WTC11 (cell line): ENCODE data around the gene PRR13. TPM values are rescaled to one million over a fixed set of nuclear protein-coding genes. Genes with fewer than 3 reads are reported as not detected.

Source experiments
- ATAC-seq: fragments of 200-7000 bp; cut with Tn5 transposase; 2 replicates; pipeline ENCODE4 v1.10.0; 2021; ENCODE audit warnings: mild to moderate bottlenecking, moderate library complexity
- CTCF ChIA-PET: fragments of 300-600 bp; sonication (Branson Sonifier 250); formaldehyde crosslinking; loops from one replicate; lab custom pipeline; 2021; ENCODE audit warnings: antibody characterized with exemption; lab: Charles Lee
- POLR2A ChIA-PET: fragments of 350-600 bp; sonication (Branson Sonifier 250); formaldehyde crosslinking; loops from one replicate; lab custom pipeline; 2021; ENCODE audit warnings: antibody characterized with exemption; lab: Charles Lee
- DNase-seq: peaks from one replicate; pipeline ENCODE4 v3.0.0; 2021; ENCODE audit warnings: low spot score
- H3K27ac Mint-ChIP-seq: 2 replicates; pipeline ENCODE4 v1.8.0; 2021; ENCODE audit warnings: mixed read lengths
- H3K27me3 Mint-ChIP-seq: 2 replicates; pipeline ENCODE4 v1.8.0; 2021; ENCODE audit warnings: low read depth, mild to moderate bottlenecking, moderate library complexity, mixed read lengths
- H3K36me3 Mint-ChIP-seq: 2 replicates; pipeline ENCODE4 v1.8.0; 2021; ENCODE audit warnings: mixed read lengths
- H3K4me1 Mint-ChIP-seq: 2 replicates; pipeline ENCODE4 v1.8.0; 2022; ENCODE audit warnings: mixed read lengths
- H3K4me3 Mint-ChIP-seq: 2 replicates; pipeline ENCODE4 v1.8.0; 2021; ENCODE audit warnings: mild to moderate bottlenecking, moderate library complexity, mixed read lengths
- H3K9me3 Mint-ChIP-seq: 2 replicates; pipeline ENCODE4 v1.8.0; 2021; ENCODE audit warnings: mixed read lengths
- FOXP1 ChIP-seq: sonication (generic); formaldehyde crosslinking; IDR thresholded peaks from 2 replicates; pipeline ENCODE4 v1.8.0; 2022; ENCODE audit warnings: missing genetic modification reagents, mild to moderate bottlenecking, moderate library complexity, borderline replicate concordance
- KAT7 ChIP-seq: sonication (generic); formaldehyde crosslinking; IDR thresholded peaks from 2 replicates; pipeline ENCODE4 v1.8.1; 2023; ENCODE audit warnings: missing genetic modification reagents, mild to moderate bottlenecking, borderline replicate concordance
- NFE2L1 ChIP-seq: sonication (generic); formaldehyde crosslinking; IDR thresholded peaks from 2 replicates; pipeline ENCODE4 v1.8.1; 2023; ENCODE audit warnings: missing genetic modification reagents
- NFYB ChIP-seq: sonication (generic); formaldehyde crosslinking; conservative IDR thresholded peaks from 2 replicates; pipeline ENCODE4 v1.8.0; 2022; ENCODE audit warnings: low read depth, missing genetic modification reagents
- NR2C2 ChIP-seq: sonication (generic); formaldehyde crosslinking; IDR thresholded peaks from 2 replicates; pipeline ENCODE4 v1.8.0; 2022; ENCODE audit warnings: mild to moderate bottlenecking, missing genetic modification reagents
- NR3C1 ChIP-seq: sonication (generic); formaldehyde crosslinking; conservative IDR thresholded peaks from 2 replicates; pipeline ENCODE4 v1.8.1; 2023; ENCODE audit warnings: low read depth, mild to moderate bottlenecking, missing genetic modification reagents
- RELA ChIP-seq: sonication (generic); formaldehyde crosslinking; IDR thresholded peaks from 2 replicates; pipeline ENCODE4 v1.8.1; 2022; ENCODE audit warnings: missing genetic modification reagents, mild to moderate bottlenecking, borderline replicate concordance
- RORB ChIP-seq: fragments of 250-450 bp; sonication (Bioruptor Pico); IDR thresholded peaks from 2 replicates; pipeline ENCODE4 v1.9.0; 2021; ENCODE audit warnings: mild to moderate bottlenecking
- TEAD1 ChIP-seq: sonication (generic); formaldehyde crosslinking; IDR thresholded peaks from 2 replicates; pipeline ENCODE4 v1.8.0; 2022; ENCODE audit warnings: mild to moderate bottlenecking, missing genetic modification reagents
- ZBTB21 ChIP-seq: sonication (generic); formaldehyde crosslinking; IDR thresholded peaks from 2 replicates; pipeline ENCODE4 v1.8.1; 2023; ENCODE audit warnings: mild to moderate bottlenecking, missing genetic modification reagents, borderline replicate concordance
- ZNF317 ChIP-seq: sonication (generic); formaldehyde crosslinking; IDR thresholded peaks from 2 replicates; pipeline ENCODE4 v1.8.1; 2023; ENCODE audit warnings: low read depth, mild to moderate bottlenecking, moderate library complexity, missing genetic modification reagents, borderline replicate concordance
- total RNA-seq: library from RNA; stranded (reverse); gene quantifications from 3 replicates; pipeline ENCODE4 v1.2.3, GENCODE V29; 2021
- TF ChIP-seq, protein P1 (sequence below): sonication (generic); formaldehyde crosslinking; IDR thresholded peaks from 2 replicates; pipeline ENCODE4 v1.8.0; 2022; ENCODE audit warnings: mild to moderate bottlenecking, missing genetic modification reagents
- TF ChIP-seq, protein P2 (sequence below): sonication (generic); formaldehyde crosslinking; conservative IDR thresholded peaks from 2 replicates; pipeline ENCODE4 v1.8.1; 2022; ENCODE audit warnings: mild to moderate bottlenecking, missing genetic modification reagents
- TF ChIP-seq, protein P3 (sequence below): fragments of 250-450 bp; sonication (Bioruptor Pico); conservative IDR thresholded peaks from 2 replicates; pipeline ENCODE4 v1.9.0; 2021; ENCODE audit warnings: mild to moderate bottlenecking
- TF ChIP-seq, protein P4 (sequence below): sonication (generic); formaldehyde crosslinking; IDR thresholded peaks from 2 replicates; pipeline ENCODE4 v1.8.1; 2022; ENCODE audit warnings: missing genetic modification reagents, borderline replicate concordance
- TF ChIP-seq, protein P5 (sequence below): sonication (generic); formaldehyde crosslinking; IDR thresholded peaks from 2 replicates; pipeline ENCODE4 v1.8.0; 2023; ENCODE audit warnings: mild to moderate bottlenecking, missing genetic modification reagents
- TF ChIP-seq, protein P6 (sequence below): sonication (generic); formaldehyde crosslinking; IDR thresholded peaks from 2 replicates; pipeline ENCODE4 v1.8.0; 2022; ENCODE audit warnings: mild to moderate bottlenecking, missing genetic modification reagents

PRR13 gene
- total RNA-seq, 1 experiment from 2014 or later = 187 TPM

DNA sequence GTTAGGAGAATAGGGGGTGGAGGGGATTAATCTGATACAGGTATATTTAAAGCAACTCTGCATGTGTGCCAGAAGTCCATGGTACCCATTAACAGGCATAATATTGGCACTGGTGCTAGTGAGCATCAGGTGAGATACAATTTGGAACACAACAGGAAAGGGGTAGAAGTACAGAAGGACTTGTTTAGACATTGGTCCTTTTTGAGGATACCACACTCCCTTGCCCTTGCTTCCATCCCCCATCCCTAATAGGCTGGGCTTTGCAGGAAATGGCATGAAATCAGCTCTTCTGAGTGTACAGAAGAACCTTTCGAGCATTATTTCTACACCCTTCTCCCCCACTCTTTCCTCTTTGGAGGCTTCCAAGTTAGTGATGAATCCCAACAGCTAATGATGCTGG lies 26.7 kb downstream of the PRR13 start:
- Mint-ChIP-seq H3K4me1 (peaks cover 13% of the 10 kb centered on the region), H3K36me3 (peaks cover 92% of the 10 kb centered on the region)
- ATAC-seq = no peak
- no peak for TF ChIP-seq ZNF317 (CRISPR knock-in tag)
- TF ChIP-seq RORB (CRISPR knock-in tag) = no peak
- no peak for TF ChIP-seq TEAD1 (CRISPR knock-in tag)
- TF ChIP-seq, protein P1, sequence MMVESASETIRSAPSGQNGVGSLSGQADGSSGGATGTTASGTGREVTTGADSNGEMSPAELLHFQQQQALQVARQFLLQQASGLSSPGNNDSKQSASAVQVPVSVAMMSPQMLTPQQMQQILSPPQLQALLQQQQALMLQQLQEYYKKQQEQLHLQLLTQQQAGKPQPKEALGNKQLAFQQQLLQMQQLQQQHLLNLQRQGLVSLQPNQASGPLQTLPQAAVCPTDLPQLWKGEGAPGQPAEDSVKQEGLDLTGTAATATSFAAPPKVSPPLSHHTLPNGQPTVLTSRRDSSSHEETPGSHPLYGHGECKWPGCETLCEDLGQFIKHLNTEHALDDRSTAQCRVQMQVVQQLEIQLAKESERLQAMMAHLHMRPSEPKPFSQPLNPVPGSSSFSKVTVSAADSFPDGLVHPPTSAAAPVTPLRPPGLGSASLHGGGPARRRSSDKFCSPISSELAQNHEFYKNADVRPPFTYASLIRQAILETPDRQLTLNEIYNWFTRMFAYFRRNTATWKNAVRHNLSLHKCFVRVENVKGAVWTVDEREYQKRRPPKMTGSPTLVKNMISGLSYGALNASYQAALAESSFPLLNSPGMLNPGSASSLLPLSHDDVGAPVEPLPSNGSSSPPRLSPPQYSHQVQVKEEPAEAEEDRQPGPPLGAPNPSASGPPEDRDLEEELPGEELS (CRISPR knock-in tag) = no peak
- no peak for TF ChIP-seq KAT7 (CRISPR knock-in tag)
- TF ChIP-seq, protein P2, sequence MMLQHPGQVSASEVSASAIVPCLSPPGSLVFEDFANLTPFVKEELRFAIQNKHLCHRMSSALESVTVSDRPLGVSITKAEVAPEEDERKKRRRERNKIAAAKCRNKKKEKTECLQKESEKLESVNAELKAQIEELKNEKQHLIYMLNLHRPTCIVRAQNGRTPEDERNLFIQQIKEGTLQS (CRISPR knock-in tag) = no peak
- TF ChIP-seq ZBTB21 = no peak
- TF ChIP-seq FOXP1 (CRISPR knock-in tag) = no peak
- TF ChIP-seq, all 79 proteins: peak for 0
- no peak for DNase-seq
- Mint-ChIP-seq H3K27me3 (no peaks in the 10 kb centered on the region), H3K27ac (no peak overlapping the region; the same call in 1 of the 2 replicates), H3K4me3 (no peak overlapping the region), H3K9me3 (no peaks in the 10 kb centered on the region)
- ChIA-PET POLR2A (interaction anchor here (0.7 kb wide), 1 partner anchor 23 kb away, joined by 3 read pairs; no protein-coding TSS in a partner anchor), CTCF (interaction anchor here (0.7 to 1.7 kb wide), 2 partner anchors 8 to 583 kb away, joined by 3 to 5 read pairs; no protein-coding TSS in a partner anchor)

DNA sequence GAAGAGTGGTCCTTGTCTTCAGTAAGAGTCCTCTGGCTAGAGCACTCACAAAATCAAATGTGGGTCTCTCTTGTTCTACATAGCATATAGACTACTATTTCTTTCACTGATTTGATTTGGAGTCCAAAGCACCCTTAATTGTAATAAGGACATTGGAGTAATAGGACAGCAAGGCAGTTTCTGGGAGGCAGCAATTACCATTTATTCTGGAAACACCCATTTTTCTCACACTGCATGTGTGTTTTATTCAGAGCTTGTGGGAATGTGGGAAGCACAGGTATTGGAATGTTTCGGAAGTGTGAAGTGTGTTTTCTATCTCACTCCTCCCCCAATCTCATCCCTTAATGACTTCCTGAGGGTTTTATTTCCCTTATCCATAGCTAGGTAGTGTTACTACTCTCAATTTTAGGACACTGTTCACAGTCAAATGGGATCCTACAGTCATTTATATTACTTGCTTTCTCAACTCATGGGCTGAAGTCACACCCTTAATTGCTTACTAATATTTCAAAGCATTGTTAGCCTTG lies 30.6 kb downstream of the PRR13 start:
- H3K27ac Mint-ChIP-seq = peak overlapping the region; percentile 52
- DNase-seq (no peak), ATAC-seq (no peak)
- ChIA-PET POLR2A (interaction anchor here (0.6 kb wide), 2 partner anchors 15 to 16 kb away, joined by 3 read pairs; no protein-coding TSS in a partner anchor), CTCF (interaction anchor here (0.9 kb wide), 1 partner anchor 9 kb away, joined by 3 read pairs; no protein-coding TSS in a partner anchor)
- H3K9me3 Mint-ChIP-seq = no peaks in the 10 kb centered on the region
- H3K4me1 Mint-ChIP-seq = peaks cover 37% of the 10 kb centered on the region
- H3K27me3 Mint-ChIP-seq = no peaks in the 10 kb centered on the region
- TF ChIP-seq, protein P3, sequence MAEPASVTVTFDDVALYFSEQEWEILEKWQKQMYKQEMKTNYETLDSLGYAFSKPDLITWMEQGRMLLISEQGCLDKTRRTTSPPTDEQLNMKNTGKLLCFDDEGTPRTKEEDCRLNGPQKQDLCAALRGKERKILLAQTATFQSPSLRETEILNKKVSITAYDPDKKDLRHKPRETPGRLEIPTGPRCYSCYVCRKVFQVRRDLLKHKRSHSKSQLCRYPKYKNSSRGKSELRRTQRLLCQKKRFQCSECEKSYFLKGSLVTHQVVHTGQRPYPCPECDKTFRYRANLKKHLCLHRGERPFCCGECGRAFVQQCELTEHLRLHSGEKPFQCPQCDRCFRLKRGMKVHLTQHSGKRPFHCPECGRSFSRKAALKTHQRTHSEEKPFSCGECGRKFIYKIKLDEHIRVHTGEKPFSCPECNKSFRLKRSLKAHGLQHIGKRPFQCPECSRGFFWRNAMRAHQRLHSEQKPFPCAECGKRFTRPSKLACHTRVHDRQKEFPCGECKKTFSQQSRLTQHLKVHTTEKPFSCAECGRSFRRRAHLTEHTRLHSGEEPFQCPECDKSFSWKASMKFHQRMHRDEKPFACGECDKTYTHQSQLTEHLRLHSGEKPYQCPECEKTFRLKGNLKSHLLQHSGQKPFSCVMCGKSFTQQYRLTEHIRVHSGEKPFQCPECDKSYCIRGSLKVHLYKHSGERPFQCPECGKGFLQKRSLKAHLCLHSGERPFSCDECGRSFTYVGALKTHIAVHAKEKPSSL (CRISPR knock-in tag) = 0 out of 2 replicates have a peak, but pooled peaks have one; percentile 41
- TF ChIP-seq NFYB (CRISPR knock-in tag) = no peak
- no peak overlapping the region for H3K4me3 Mint-ChIP-seq
- peaks cover 94% of the 10 kb centered on the region for H3K36me3 Mint-ChIP-seq

DNA sequence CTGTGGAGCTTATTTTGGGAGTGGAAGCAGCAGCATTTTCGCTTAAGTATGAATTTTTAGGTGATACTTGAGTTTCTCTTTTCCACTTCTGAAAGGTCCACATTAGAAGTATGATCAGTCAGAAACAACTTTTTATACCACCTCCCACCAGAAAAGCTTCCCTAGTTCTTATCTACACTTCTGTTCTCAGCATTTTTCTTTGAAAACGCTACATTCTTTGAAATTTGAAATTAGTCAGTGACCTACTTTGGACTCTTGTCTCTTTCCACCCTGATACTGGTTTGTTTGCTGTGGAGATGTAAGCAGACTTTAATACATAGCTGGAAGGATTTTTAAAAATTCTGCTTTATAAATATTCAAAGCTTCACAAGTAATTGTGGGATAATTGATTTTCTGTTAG lies 32.5 kb downstream of the PRR13 start:
- Mint-ChIP-seq H3K27me3 (no peaks in the 10 kb centered on the region), H3K27ac (peak overlapping the region; percentile 22), H3K9me3 (no peaks in the 10 kb centered on the region), H3K36me3 (peaks cover 89% of the 10 kb centered on the region), H3K4me1 (peaks cover 38% of the 10 kb centered on the region), H3K4me3 (no peak overlapping the region)
- ATAC-seq (no peak), DNase-seq (no peak)
- CTCF ChIA-PET = interaction anchor here (1.1 to 2.0 kb wide), 3 partner anchors 8 to 34 kb away, joined by 3 to 8 read pairs (median 7); partner anchors contain the start of gene TARBP2
- POLR2A ChIA-PET = interaction anchor here (1.4 kb wide), 1 partner anchor 15 kb away, joined by 4 read pairs; no protein-coding TSS in a partner anchor
- TF ChIP-seq NR3C1 (CRISPR knock-in tag) = no peak
- TF ChIP-seq, protein P4, sequence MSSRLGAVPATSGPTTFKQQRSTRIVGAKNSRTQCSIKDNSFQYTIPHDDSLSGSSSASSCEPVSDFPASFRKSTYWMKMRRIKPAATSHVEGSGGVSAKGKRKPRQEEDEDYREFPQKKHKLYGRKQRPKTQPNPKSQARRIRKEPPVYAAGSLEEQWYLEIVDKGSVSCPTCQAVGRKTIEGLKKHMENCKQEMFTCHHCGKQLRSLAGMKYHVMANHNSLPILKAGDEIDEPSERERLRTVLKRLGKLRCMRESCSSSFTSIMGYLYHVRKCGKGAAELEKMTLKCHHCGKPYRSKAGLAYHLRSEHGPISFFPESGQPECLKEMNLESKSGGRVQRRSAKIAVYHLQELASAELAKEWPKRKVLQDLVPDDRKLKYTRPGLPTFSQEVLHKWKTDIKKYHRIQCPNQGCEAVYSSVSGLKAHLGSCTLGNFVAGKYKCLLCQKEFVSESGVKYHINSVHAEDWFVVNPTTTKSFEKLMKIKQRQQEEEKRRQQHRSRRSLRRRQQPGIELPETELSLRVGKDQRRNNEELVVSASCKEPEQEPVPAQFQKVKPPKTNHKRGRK = no peak
- no peak for TF ChIP-seq NFE2L1 (CRISPR knock-in tag)
- TF ChIP-seq, protein P5, sequence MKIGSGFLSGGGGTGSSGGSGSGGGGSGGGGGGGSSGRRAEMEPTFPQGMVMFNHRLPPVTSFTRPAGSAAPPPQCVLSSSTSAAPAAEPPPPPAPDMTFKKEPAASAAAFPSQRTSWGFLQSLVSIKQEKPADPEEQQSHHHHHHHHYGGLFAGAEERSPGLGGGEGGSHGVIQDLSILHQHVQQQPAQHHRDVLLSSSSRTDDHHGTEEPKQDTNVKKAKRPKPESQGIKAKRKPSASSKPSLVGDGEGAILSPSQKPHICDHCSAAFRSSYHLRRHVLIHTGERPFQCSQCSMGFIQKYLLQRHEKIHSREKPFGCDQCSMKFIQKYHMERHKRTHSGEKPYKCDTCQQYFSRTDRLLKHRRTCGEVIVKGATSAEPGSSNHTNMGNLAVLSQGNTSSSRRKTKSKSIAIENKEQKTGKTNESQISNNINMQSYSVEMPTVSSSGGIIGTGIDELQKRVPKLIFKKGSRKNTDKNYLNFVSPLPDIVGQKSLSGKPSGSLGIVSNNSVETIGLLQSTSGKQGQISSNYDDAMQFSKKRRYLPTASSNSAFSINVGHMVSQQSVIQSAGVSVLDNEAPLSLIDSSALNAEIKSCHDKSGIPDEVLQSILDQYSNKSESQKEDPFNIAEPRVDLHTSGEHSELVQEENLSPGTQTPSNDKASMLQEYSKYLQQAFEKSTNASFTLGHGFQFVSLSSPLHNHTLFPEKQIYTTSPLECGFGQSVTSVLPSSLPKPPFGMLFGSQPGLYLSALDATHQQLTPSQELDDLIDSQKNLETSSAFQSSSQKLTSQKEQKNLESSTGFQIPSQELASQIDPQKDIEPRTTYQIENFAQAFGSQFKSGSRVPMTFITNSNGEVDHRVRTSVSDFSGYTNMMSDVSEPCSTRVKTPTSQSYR (CRISPR knock-in tag) = no peak
- no peak for TF ChIP-seq NR2C2 (CRISPR knock-in tag)
- TF ChIP-seq, protein P6, sequence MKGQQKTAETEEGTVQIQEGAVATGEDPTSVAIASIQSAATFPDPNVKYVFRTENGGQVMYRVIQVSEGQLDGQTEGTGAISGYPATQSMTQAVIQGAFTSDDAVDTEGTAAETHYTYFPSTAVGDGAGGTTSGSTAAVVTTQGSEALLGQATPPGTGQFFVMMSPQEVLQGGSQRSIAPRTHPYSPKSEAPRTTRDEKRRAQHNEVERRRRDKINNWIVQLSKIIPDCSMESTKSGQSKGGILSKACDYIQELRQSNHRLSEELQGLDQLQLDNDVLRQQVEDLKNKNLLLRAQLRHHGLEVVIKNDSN (CRISPR knock-in tag) = no peak
- no peak for TF ChIP-seq RELA (CRISPR knock-in tag)
- TF ChIP-seq TEAD1 (CRISPR knock-in tag) = no peak
